Fibroblast of mammary gland (primary cell): Measurements from ENCODE around the gene DCBLD2.

Source experiments
- DNase-seq: peaks from one replicate; pipeline ENCODE4 v3.0.0-alpha.2; 2010; ENCODE audit warnings: low read depth
- H3K4me3 ChIP-seq: 2 replicates; pipeline ENCODE4 v1.5.1; 2011; ENCODE audit warnings: low read depth, mild to moderate bottlenecking, low read length, moderate library complexity; ENCODE audit not compliant: control insufficient read depth
- TF ChIP-seq, protein P1 (sequence below): conservative IDR thresholded peaks from 2 replicates; pipeline ENCODE4 v1.5.1; 2011; ENCODE audit warnings: low read depth, low read length, inconsistent platforms; ENCODE audit not compliant: control insufficient read depth, insufficient read depth

Gene DCBLD2

DNA sequence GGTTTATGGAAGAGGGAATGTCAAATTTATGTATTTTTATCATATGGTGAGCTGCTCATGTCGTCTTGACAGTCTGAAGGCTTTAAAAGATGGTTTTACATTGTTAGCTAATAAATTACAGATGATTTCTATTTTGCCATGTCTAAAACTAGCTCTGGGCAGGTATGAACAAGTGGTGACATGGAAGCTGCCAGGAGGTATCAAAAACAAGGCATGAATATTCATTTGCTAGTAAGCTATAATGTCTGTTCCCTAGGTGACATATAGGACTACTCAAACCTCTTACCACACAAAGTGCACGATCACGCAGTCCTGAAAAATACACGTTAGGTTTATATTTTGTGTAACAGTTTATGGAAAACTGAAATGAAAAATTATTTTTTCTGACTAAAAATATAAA, 103.6 kb downstream of the DCBLD2 start:
- TF ChIP-seq, protein P1, sequence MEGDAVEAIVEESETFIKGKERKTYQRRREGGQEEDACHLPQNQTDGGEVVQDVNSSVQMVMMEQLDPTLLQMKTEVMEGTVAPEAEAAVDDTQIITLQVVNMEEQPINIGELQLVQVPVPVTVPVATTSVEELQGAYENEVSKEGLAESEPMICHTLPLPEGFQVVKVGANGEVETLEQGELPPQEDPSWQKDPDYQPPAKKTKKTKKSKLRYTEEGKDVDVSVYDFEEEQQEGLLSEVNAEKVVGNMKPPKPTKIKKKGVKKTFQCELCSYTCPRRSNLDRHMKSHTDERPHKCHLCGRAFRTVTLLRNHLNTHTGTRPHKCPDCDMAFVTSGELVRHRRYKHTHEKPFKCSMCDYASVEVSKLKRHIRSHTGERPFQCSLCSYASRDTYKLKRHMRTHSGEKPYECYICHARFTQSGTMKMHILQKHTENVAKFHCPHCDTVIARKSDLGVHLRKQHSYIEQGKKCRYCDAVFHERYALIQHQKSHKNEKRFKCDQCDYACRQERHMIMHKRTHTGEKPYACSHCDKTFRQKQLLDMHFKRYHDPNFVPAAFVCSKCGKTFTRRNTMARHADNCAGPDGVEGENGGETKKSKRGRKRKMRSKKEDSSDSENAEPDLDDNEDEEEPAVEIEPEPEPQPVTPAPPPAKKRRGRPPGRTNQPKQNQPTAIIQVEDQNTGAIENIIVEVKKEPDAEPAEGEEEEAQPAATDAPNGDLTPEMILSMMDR, result no peak
- no peak for DNase-seq
- H3K4me3 ChIP-seq, result no peak overlapping the region

DNA sequence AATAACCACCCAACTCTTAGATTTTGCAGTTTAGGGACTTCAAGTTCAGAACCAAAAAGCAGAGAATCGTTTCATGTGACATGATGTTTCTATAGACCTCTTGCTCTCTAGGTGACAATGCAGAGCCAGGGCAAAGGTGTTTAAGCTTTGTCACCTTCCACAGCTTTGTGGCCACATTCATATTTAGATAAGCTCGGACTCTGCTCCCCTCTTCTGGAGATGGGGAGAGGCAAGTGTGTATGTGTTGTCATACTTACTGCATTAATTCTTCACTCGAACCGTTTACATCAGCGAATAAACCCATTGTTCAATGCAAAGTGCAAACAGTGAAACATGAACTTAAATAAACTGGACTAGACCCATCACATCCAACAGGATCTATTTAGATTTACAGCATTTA, 105.2 kb downstream of the DCBLD2 start:
- TF ChIP-seq, protein P1, result no peak
- DNase-seq, result no peak

DNA sequence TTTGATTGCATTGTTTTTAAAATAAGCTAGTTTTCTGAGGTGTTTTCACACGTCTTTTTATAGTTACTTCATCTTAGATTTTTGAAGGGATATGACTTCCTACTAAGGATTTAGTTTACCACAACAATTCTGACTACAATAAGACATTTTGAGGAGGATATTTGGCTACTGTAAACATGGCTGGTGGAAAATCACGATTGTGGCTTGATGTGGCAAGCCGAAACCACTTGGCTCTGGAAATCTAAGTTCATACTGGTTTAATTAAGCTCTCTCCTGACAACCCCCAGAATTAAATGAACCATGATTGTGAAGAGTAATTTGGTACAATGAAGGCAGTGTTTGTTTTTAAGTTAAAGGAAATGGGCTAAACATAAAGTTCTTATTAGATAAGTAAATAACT, 107.5 kb downstream of the DCBLD2 start:
- no peak overlapping the region for H3K4me3 ChIP-seq
- TF ChIP-seq, protein P1, result no peak
- DNase-seq, result peak; percentile 28

More for the DNA sequence above, 105.2 kb downstream of the DCBLD2 start:
- no peak overlapping the region for H3K4me3 ChIP-seq

DNA sequence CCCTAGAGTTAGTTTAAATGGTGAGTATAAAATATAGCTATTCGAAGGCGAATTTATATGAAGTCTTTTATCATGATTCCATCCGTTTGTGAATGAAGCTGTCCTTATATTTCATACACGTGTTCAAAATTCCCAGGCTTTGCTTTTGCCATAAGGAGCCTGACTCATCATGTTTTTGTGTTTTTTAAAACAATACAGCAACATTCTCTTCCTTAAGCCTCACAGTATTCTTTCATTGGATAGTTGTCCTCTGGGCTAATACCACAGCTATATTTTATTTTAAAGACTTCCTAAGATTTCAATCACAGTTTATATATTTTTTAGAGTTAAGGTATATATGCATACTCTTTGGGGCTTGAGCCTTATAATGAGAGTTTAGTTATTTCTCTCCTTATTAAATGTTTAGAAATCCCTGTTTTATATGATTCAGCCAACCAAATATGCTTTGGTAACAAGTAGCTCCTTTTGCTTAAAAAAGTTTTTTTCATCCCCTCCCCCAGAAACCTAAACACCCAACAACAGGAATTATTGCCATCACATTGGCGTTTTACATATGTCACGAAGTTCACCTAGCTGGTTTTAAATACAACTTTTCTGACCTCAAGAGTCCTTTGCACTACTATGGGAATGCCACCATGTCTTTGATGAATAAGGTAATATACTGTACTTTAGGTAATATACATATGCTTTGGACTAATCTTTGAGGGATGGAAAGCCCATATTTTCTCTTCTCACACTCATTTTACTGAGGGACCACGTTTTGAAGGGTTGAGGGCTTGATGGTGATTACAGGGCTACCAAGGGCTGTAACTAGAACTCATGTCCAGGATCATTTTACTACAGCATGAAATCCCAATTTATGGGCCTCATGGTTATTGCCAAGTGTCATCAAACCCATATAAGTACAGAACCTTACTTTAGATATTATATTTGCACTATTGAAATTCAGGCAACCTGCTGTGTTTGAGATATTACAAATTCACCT, 109.9 kb downstream of the DCBLD2 start:
- H3K4me3 ChIP-seq, result no peak overlapping the region
- peak; percentile 45 for DNase-seq
- TF ChIP-seq, protein P1, result no peak

DNA sequence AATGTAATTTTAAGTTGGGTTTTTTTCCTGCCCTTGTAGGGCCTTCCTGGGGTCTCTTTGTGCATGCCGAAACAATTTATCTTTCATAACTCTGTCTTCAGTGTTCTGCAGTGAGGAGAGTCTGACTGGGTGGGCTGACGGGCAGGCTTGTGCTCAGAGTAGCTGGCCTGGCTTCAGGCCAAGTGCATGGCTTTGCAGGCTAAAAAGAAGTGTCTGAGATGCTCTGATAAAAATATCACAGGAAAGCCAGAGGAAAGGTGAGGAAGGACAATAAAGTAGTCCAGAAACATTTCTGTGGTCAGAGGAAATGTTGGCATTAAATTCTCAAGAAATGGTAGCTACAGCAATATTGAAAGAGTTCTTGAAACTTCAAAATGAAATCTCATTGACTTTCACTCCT, 112.8 kb downstream of the DCBLD2 start:
- TF ChIP-seq, protein P1, result no peak
- no peak for DNase-seq
- no peak overlapping the region for H3K4me3 ChIP-seq

DNA sequence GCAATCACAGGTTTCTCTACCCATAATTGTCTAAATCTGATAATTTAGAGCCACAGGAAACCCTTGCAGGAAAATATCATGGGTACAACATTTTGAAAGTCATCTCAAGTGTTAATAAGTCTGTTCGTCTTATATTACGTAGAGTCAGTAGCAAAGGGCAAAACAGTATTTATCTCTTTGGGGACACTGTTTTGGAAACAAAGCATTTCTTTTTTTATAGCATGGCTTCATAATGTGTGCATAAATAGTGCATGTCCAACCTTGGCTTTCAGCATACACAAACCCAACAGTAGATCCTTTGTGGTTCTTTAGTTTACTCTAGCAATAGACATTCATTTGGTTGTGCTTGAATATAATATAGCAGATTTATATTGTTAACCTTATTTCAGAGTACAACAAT, 114.3 kb downstream of the DCBLD2 start:
- no peak for DNase-seq
- TF ChIP-seq, protein P1, result no peak
- H3K4me3 ChIP-seq, result no peak overlapping the region
